ENCODE data around the gene OXLD1. TPM values are rescaled to one million over a fixed set of nuclear protein-coding genes. Genes with fewer than 3 reads are reported as not detected.
A peak's percentile ranks its signal among the peaks of the same experiment; 100 is the strongest.

Gene OXLD1
- total RNA-seq, 6 donors from 2014 or later: 32.2 to 46.7 (median 38.5) TPM

GRCh38 chr17:81683584-81684441 lies 17.4 kb upstream of the OXLD1 start, which contains the start of the genes ARL16 and HGS:
Gene ARL16 (minus strand): TSS chr17:81683797. CDS start chr17:81683753, 44 bp downstream.
Gene HGS (plus strand): TSS chr17:81684011. CDS start chr17:81684067, 56 bp downstream.
- DNase-seq: peak; percentile 96 to 99
- Histone ChIP-seq H3K4me3 (peak within 1 kb of the TSS; percentile 88 to 100 (median 92)), H3K27ac (peak within 1 kb of the TSS; percentile 82 to 93 (median 88)), H3K9me3 (no peaks in the 10 kb centered on the region), H3K27me3 (no peaks in the 10 kb centered on the region), H3K4me1 (peaks cover 22 to 38% (median 28%) of the 10 kb centered on the region in 4 donors), H3K36me3 (peaks cover 15 to 47% (median 31%) of the 10 kb centered on the region in 4 donors)
- peak; percentile 98 for ATAC-seq (ENCODE audit: low FRiP score in 2 of 2)
- peak in 1 of 6 experiments; percentile 5 for TF ChIP-seq CTCF (IDR thresholded peaks at IDR 0.05)
- no peak for TF ChIP-seq EP300 (IDR thresholded peaks at IDR 0.05)
- peak in 3 of 4 donors; percentile 67 to 91 (median 89) for TF ChIP-seq POLR2A (IDR thresholded peaks at IDR 0.05)
- TF ChIP-seq POLR2AphosphoS5 (IDR thresholded peaks at IDR 0.05): peak; percentile 72 to 79
- WGBS, 2 donors: 0% methylated on average over 22 to 49 of the region's 112 CpGs

GRCh38 chr17:81683208-81683583 lies 16.8 kb upstream of the OXLD1 start:
- no peaks in the 10 kb centered on the region for H3K9me3 ChIP-seq
- DNase-seq (no peak), ATAC-seq (ENCODE audit: low FRiP score in 2 of 2) (no peak)
- peak overlapping the region; percentile 82 to 93 (median 88) for H3K27ac ChIP-seq
- WGBS, 2 donors: 1% methylated on average over 25 of the region's 37 CpGs; no CpG with 5 or more reads in 1 of the 2 donors
- H3K4me1 ChIP-seq: peaks cover 22 to 38% (median 28%) of the 10 kb centered on the region in 4 donors
- peak overlapping the region; percentile 88 to 100 (median 92) for H3K4me3 ChIP-seq
- peaks cover 9 to 40% (median 24%) of the 10 kb centered on the region in 4 donors for H3K36me3 ChIP-seq
- no peaks in the 10 kb centered on the region for H3K27me3 ChIP-seq
- TF ChIP-seq POLR2AphosphoS5 (IDR thresholded peaks at IDR 0.05): no peak
- no peak for TF ChIP-seq EP300 (IDR thresholded peaks at IDR 0.05)
- no peak for TF ChIP-seq CTCF (IDR thresholded peaks at IDR 0.05)

- WGBS, 2 donors: 42 to 47% methylated on average over 17 to 19 of the region's 19 CpGs
Measured at GRCh38 chr17:81682565-81683207, 16.3 kb upstream of the OXLD1 start.

GRCh38 chr17:81681672-81682071 lies 15.3 kb upstream of the OXLD1 start:
- no peaks in the 10 kb centered on the region for H3K27me3 ChIP-seq
- H3K4me1 ChIP-seq: peaks cover 22 to 38% (median 27%) of the 10 kb centered on the region in 4 donors
- no peak overlapping the region for H3K27ac ChIP-seq
- TF ChIP-seq POLR2A (IDR thresholded peaks at IDR 0.05) (no peak), POLR2AphosphoS5 (IDR thresholded peaks at IDR 0.05) (no peak), EP300 (IDR thresholded peaks at IDR 0.05) (no peak), CTCF (IDR thresholded peaks at IDR 0.05) (no peak)
- H3K9me3 ChIP-seq: no peaks in the 10 kb centered on the region
- ATAC-seq (ENCODE audit: low FRiP score in 2 of 2) (no peak), DNase-seq (no peak)
- WGBS, 2 donors: 83 to 92% methylated on average over 9 to 17 of the region's 17 CpGs
- H3K36me3 ChIP-seq: peaks cover 2 to 25% (median 9%) of the 10 kb centered on the region in 4 donors
- no peak overlapping the region for H3K4me3 ChIP-seq

More at GRCh38 chr17:81682565-81683207, 16.3 kb upstream of the OXLD1 start:
- H3K27me3 ChIP-seq: no peaks in the 10 kb centered on the region
- peaks cover 9 to 35% (median 19%) of the 10 kb centered on the region in 4 donors for H3K36me3 ChIP-seq
- TF ChIP-seq POLR2A (IDR thresholded peaks at IDR 0.05) (no peak), CTCF (IDR thresholded peaks at IDR 0.05) (no peak), EP300 (IDR thresholded peaks at IDR 0.05) (no peak), POLR2AphosphoS5 (IDR thresholded peaks at IDR 0.05) (no peak)
- ATAC-seq (ENCODE audit: low FRiP score in 2 of 2) (no peak), DNase-seq (no peak)
- peak overlapping the region; percentile 82 to 93 (median 88) for H3K27ac ChIP-seq
- peaks cover 22 to 38% (median 28%) of the 10 kb centered on the region in 4 donors for H3K4me1 ChIP-seq
- H3K4me3 ChIP-seq: peak overlapping the region; percentile 88 to 100 (median 92)
- no peaks in the 10 kb centered on the region for H3K9me3 ChIP-seq
